Measurements from ENCODE around the gene PTN.

PTN gene

DNA sequence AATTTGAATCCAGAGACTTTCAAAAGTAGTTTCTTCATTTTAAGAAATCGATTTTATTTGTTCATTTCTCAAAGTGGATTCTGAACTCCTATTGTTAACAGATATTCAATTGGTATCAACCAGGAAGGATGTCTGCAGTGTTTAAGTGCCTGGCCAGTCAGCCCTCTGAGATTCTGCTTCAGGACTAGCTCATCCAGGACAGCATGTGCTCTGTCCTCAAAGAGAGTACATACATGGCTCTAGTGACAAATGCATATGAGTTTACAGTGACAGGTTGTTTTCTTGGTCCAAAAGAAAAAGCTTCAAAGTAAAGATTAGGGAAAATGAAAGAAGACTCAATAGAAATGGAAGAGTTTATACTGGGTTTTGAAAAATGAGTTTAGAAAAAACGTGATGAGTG, 8.4 kb upstream of the PTN start:
- Histone ChIP-seq H3K27me3 (ENCODE audit: control insufficient read depth, insufficient read depth, low read length) (no peaks in the 10 kb centered on the region), H3K4me1 (ENCODE audit: control insufficient read depth, low read depth, low read length) (no peaks in the 10 kb centered on the region), H3K4me3 (ENCODE audit: low read length) (no peak overlapping the region), H3K36me3 (ENCODE audit: control insufficient read depth, low read depth, low read length) (no peaks in the 10 kb centered on the region), H3K9me3 (ENCODE audit: control insufficient read depth, low read depth, low read length) (no peaks in the 10 kb centered on the region), H3K27ac (ENCODE audit: low read length) (no peak overlapping the region), H3K9ac (ENCODE audit: low read length) (no peak overlapping the region)

DNA sequence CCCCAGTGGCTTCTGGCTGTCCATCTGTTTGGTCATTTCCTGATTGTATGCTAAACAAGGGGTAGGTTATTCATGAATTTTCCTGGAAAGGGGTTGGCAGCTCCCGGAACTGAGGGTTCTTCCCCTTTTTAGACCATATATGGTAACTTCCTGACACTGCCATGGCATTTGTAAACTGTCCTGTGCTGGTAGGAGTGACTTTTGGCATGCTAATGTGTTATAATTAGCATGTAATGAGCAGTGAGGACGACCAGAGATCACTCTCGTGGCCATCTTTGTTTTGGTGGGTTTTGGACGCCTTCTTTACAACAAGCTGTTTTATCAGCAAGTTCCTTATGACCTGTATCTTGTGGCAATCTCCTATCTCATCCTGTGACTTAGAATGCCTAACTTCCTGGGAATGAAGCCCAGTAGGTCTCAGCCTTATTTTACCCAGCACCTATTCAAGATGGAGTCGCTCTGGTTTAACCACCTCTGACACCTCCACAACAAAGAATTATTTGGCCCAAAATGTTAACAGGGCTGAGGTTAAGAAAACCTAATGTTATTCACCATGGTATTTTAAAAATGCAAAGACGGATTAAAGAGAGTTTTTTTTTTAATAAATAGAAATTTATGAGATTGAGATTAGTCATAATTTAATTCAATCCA, 2.4 kb upstream of the PTN start:
- Histone ChIP-seq H3K4me3 (ENCODE audit: low read length) (no peak overlapping the region), H3K4me1 (ENCODE audit: control insufficient read depth, low read depth, low read length) (peaks cover 21% of the 10 kb centered on the region), H3K27me3 (ENCODE audit: control insufficient read depth, insufficient read depth, low read length) (peaks cover 19% of the 10 kb centered on the region), H3K9ac (ENCODE audit: low read length) (no peak overlapping the region), H3K27ac (ENCODE audit: low read length) (no peak overlapping the region), H3K36me3 (ENCODE audit: control insufficient read depth, low read depth, low read length) (no peaks in the 10 kb centered on the region), H3K9me3 (ENCODE audit: control insufficient read depth, low read depth, low read length) (no peaks in the 10 kb centered on the region)

- Histone ChIP-seq H3K27me3 (ENCODE audit: control insufficient read depth, insufficient read depth, low read length) (peaks cover 19% of the 10 kb centered on the region), H3K4me1 (ENCODE audit: control insufficient read depth, low read depth, low read length) (peaks cover 21% of the 10 kb centered on the region), H3K36me3 (ENCODE audit: control insufficient read depth, low read depth, low read length) (no peaks in the 10 kb centered on the region), H3K4me3 (ENCODE audit: low read length) (peak overlapping the region; percentile 67), H3K9ac (ENCODE audit: low read length) (peak overlapping the region; percentile 65), H3K27ac (ENCODE audit: low read length) (peak overlapping the region; percentile 0), H3K9me3 (ENCODE audit: control insufficient read depth, low read depth, low read length) (no peaks in the 10 kb centered on the region)
These were observed 688 bp downstream of the PTN start for GRCh38 chr7:137342828-137343261.

GRCh38 chr7:137342265-137342664, 1.3 kb downstream of the PTN start:
- H3K36me3 ChIP-seq (ENCODE audit: control insufficient read depth, low read depth, low read length) = no peaks in the 10 kb centered on the region
- no peak overlapping the region for H3K27ac ChIP-seq (ENCODE audit: low read length)
- peaks cover 19% of the 10 kb centered on the region for H3K27me3 ChIP-seq (ENCODE audit: control insufficient read depth, insufficient read depth, low read length)
- peak overlapping the region; percentile 36 for H3K9ac ChIP-seq (ENCODE audit: low read length)
- no peaks in the 10 kb centered on the region for H3K9me3 ChIP-seq (ENCODE audit: control insufficient read depth, low read depth, low read length)
- H3K4me3 ChIP-seq (ENCODE audit: low read length) = peak overlapping the region; percentile 67
- peaks cover 21% of the 10 kb centered on the region for H3K4me1 ChIP-seq (ENCODE audit: control insufficient read depth, low read depth, low read length)

GRCh38 chr7:137337902-137338301, 5.6 kb downstream of the PTN start:
- no peaks in the 10 kb centered on the region for H3K36me3 ChIP-seq (ENCODE audit: control insufficient read depth, low read depth, low read length)
- peaks cover 11% of the 10 kb centered on the region for H3K4me1 ChIP-seq (ENCODE audit: control insufficient read depth, low read depth, low read length)
- no peaks in the 10 kb centered on the region for H3K27me3 ChIP-seq (ENCODE audit: control insufficient read depth, insufficient read depth, low read length)
- no peak overlapping the region for H3K27ac ChIP-seq (ENCODE audit: low read length)
- no peak overlapping the region for H3K4me3 ChIP-seq (ENCODE audit: low read length)
- no peaks in the 10 kb centered on the region for H3K9me3 ChIP-seq (ENCODE audit: control insufficient read depth, low read depth, low read length)
- no peak overlapping the region for H3K9ac ChIP-seq (ENCODE audit: low read length)

DNA sequence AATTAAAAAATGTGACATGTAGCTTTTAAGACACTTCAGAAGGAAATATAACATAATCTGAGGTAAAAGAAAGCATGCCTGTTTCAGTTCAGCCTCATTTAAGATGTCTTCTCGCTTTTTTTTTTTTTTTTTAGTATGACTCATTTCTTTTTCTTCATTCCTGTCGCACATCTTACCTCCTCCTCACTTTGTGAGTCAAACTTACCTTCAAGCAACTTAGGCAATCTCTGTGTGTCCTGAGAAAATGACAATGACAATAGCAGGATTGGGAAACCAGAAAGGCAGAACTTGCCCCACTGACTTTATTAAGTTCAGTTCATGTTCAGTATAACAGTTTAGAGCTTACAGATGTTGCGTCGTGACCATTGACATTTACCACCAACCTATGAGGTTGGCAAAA, 7.7 kb downstream of the PTN start:
- H3K9ac ChIP-seq (ENCODE audit: low read length) = no peak overlapping the region
- peaks cover 10% of the 10 kb centered on the region for H3K4me1 ChIP-seq (ENCODE audit: control insufficient read depth, low read depth, low read length)
- H3K27ac ChIP-seq (ENCODE audit: low read length) = no peak overlapping the region
- no peak overlapping the region for H3K4me3 ChIP-seq (ENCODE audit: low read length)
- no peaks in the 10 kb centered on the region for H3K27me3 ChIP-seq (ENCODE audit: control insufficient read depth, insufficient read depth, low read length)
- H3K9me3 ChIP-seq (ENCODE audit: control insufficient read depth, low read depth, low read length) = no peaks in the 10 kb centered on the region
- H3K36me3 ChIP-seq (ENCODE audit: control insufficient read depth, low read depth, low read length) = no peaks in the 10 kb centered on the region

DNA sequence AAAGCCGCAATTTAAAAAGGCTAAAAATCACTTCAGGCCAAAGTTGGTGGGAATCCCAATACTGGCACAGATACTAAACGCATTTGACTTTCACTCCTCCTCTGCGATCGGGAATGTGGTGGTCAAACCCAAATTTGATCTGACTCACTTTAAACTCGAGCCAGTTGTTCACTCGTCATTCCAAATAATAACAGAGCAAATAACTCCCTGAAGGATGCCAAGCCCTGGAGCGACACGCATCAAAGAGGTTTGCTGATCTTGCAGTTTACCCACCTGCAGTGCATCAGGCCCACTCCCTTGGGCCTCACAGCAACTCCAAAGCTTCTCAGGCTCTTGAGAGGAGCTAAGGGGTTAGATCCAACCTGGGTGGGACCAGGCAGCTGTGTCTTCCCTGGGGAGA, 12.2 kb downstream of the PTN start:
- Histone ChIP-seq H3K36me3 (ENCODE audit: control insufficient read depth, low read depth, low read length) (no peaks in the 10 kb centered on the region), H3K4me3 (ENCODE audit: low read length) (no peak overlapping the region), H3K9ac (ENCODE audit: low read length) (no peak overlapping the region), H3K4me1 (ENCODE audit: control insufficient read depth, low read depth, low read length) (peaks cover 15% of the 10 kb centered on the region), H3K27me3 (ENCODE audit: control insufficient read depth, insufficient read depth, low read length) (no peaks in the 10 kb centered on the region), H3K9me3 (ENCODE audit: control insufficient read depth, low read depth, low read length) (no peaks in the 10 kb centered on the region), H3K27ac (ENCODE audit: low read length) (no peak overlapping the region)

- Histone ChIP-seq H3K4me1 (ENCODE audit: control insufficient read depth, low read depth, low read length) (peaks cover 28% of the 10 kb centered on the region), H3K9ac (ENCODE audit: low read length) (no peak overlapping the region), H3K36me3 (ENCODE audit: control insufficient read depth, low read depth, low read length) (no peaks in the 10 kb centered on the region), H3K4me3 (ENCODE audit: low read length) (no peak overlapping the region), H3K27ac (ENCODE audit: low read length) (no peak overlapping the region), H3K27me3 (ENCODE audit: control insufficient read depth, insufficient read depth, low read length) (no peaks in the 10 kb centered on the region), H3K9me3 (ENCODE audit: control insufficient read depth, low read depth, low read length) (no peaks in the 10 kb centered on the region)
These were observed 14.1 kb downstream of the PTN start for GRCh38 chr7:137329411-137329810.

GRCh38 chr7:137328373-137329120, 15.0 kb downstream of the PTN start:
- H3K9ac ChIP-seq (ENCODE audit: low read length) = no peak overlapping the region
- H3K9me3 ChIP-seq (ENCODE audit: control insufficient read depth, low read depth, low read length) = no peaks in the 10 kb centered on the region
- H3K36me3 ChIP-seq (ENCODE audit: control insufficient read depth, low read depth, low read length) = no peaks in the 10 kb centered on the region
- no peak overlapping the region for H3K4me3 ChIP-seq (ENCODE audit: low read length)
- H3K4me1 ChIP-seq (ENCODE audit: control insufficient read depth, low read depth, low read length) = peaks cover 28% of the 10 kb centered on the region
- H3K27ac ChIP-seq (ENCODE audit: low read length) = no peak overlapping the region
- H3K27me3 ChIP-seq (ENCODE audit: control insufficient read depth, insufficient read depth, low read length) = no peaks in the 10 kb centered on the region

GRCh38 chr7:137325927-137326326, 17.6 kb downstream of the PTN start:
- no peak overlapping the region for H3K9ac ChIP-seq (ENCODE audit: low read length)
- no peak overlapping the region for H3K27ac ChIP-seq (ENCODE audit: low read length)
- no peak overlapping the region for H3K4me3 ChIP-seq (ENCODE audit: low read length)
- H3K9me3 ChIP-seq (ENCODE audit: control insufficient read depth, low read depth, low read length) = peaks cover 6% of the 10 kb centered on the region
- no peaks in the 10 kb centered on the region for H3K36me3 ChIP-seq (ENCODE audit: control insufficient read depth, low read depth, low read length)
- H3K4me1 ChIP-seq (ENCODE audit: control insufficient read depth, low read depth, low read length) = peaks cover 18% of the 10 kb centered on the region
- no peaks in the 10 kb centered on the region for H3K27me3 ChIP-seq (ENCODE audit: control insufficient read depth, insufficient read depth, low read length)

DNA sequence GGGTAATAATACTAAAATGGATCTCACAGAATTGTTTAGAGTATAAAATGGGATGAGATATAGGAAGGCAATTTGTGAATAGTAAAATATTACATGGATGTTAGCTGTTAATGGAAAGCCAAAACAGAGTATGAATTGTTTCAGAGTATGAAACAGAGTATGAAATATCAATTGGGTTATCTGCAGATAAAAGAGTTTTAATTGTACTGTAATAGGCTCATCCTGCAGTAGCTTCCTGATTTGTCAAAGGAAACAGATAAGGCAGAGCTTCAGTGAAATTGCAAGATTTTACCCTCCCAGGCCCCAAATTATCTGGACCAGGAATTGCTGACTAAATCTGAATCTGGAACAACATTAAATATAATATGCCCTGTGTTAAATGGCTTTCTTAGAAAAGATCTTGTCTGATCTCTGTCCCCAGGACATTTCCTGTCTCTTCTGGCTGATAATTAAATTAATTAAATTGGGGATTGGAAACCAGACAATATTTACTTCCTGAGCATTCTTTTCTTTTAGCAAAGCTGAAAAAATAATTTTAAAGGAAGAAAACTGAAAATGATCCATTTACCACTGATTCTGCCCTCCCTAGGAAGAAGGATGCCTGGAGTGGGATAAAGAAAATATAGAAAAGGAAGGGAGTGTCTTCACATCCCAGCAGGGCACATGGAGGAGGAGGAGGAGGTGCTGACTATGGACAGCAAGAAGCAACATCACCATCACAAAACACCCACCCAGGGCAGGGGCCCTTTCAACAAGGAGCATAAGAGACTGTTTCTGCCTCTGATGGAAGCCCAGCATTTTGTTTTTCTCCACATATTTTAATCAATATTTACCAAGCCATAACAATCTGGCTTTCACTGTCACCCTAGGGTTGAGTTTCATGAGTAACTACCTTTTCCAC, 18.5 kb downstream of the PTN start:
- H3K9ac ChIP-seq (ENCODE audit: low read length) = no peak overlapping the region
- peaks cover 6% of the 10 kb centered on the region for H3K9me3 ChIP-seq (ENCODE audit: control insufficient read depth, low read depth, low read length)
- H3K27me3 ChIP-seq (ENCODE audit: control insufficient read depth, insufficient read depth, low read length) = no peaks in the 10 kb centered on the region
- no peaks in the 10 kb centered on the region for H3K36me3 ChIP-seq (ENCODE audit: control insufficient read depth, low read depth, low read length)
- no peak overlapping the region for H3K4me3 ChIP-seq (ENCODE audit: low read length)
- H3K27ac ChIP-seq (ENCODE audit: low read length) = no peak overlapping the region
- peaks cover 22% of the 10 kb centered on the region for H3K4me1 ChIP-seq (ENCODE audit: control insufficient read depth, low read depth, low read length)
